Posterior cingulate gyrus (tissue), 11 donors: ENCODE results near the gene C19orf33.
"Not testable (repeated sequence)": the region's sequence is repeated elsewhere in the genome, so short reads cannot be mapped to it uniquely, and the experiment has no call there.

ENCODE experiments used
- DNase-seq, 10 donors: peaks; one replicate each; pipeline versions ENCODE4 v3.0.0 to v3.0.0-alpha.2; 2020 to 2021; ENCODE audit warnings: mixed read lengths in 3 of 10
- intact Hi-C: fragments of 100-400 bp; cut with DNase I; formaldehyde crosslinking; loops from one replicate; pipeline ENCODE4 v1.15.1; 2023

The C19orf33 gene

DNA sequence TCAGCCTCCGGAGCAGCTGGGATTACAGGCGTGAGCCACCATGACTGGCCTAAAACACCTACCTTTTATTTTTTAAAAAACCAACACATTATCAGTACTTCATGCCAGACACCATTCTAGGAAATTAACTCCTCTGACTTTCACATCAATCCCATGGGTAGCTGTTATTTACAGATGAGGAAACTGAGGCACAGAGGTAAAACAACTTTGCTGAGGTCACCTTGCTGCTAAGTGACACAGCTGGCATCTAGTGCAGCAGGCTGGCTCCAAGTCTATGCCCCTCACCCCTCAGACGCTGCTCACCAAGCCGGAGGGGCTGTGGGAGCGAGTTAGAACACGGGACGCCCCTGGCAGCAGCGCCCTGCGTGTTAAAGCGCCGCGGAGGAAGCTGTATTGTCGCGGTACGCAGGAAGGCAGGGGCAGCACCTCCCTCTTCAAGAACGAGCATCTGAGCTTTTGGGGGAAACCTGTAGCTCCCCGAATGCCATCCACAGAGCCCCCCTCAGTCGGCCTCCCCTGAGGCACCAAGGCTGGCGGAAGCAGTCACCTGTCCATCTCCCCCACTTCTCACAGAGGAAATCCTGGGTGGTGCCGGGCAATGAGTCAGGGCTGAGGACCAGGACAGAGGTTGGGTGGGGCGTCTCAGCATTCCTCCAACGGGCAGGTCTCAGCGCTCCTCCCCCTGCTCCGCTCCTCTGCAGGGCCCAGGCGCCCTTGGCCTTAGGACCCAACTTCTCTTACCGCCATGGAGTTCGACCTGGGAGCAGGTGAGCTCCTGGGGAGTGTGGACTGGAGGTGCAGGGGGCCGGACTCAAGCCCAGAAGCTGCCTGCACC lies at the start of gene C19orf33:
Gene C19orf33, plus strand, starts transcription at position 735 of the 835 bp plus-strand sequence. Its CDS starts 11 bp downstream, at position 746.
- intact Hi-C loops = no loop called here
- no peak for DNase-seq

- intact Hi-C loops = loop anchor here (1.0 kb wide), 1 partner anchor 11 kb away; no protein-coding TSS in a partner anchor
Observed at GRCh38 chr19:38255383-38256014, 48.6 kb upstream of the C19orf33 start.

GRCh38 chr19:38261942-38262341 lies 42.1 kb upstream of the C19orf33 start:
- DNase-seq = not testable (repeated sequence)
- intact Hi-C loops = loop anchor here (2.0 kb wide), 1 partner anchor 61 kb away; no protein-coding TSS in a partner anchor

More at GRCh38 chr19:38255383-38256014, 48.6 kb upstream of the C19orf33 start:
- DNase-seq = peak in 2 of 10 donors; percentile 50 to 88

DNA sequence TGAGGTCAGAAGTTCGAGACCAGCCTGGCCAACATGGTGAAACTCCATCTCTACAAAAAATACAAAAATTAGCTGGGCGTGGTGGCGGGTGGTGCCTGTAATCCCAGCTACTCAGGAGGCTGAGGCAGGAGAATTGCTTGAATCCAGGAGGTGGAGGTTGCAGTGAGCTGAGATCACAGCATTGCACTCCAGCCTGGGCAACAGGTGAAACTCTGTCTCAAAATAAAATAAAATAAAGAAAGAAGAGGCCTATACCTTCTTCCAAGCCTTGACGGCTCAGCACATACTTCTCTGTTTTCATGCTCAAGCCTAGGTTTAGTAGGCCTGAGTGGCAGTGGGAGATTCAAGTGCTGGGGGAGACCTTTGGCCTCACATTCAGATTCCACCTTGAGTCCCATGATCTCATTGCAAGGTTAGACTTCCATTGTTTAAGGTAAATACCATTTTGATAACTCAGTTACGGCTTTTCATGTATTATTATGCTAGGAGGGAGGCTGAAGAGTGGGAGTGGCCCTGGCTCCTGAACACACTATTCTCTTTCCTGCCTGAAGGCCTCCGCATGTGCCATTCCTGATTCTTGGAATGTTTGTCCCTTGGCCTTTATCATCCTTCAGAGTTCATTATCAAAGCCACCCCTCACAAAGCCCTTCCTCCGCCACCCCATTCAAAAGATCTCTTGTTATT lies 41.3 kb upstream of the C19orf33 start:
- no peak for DNase-seq
- intact Hi-C loops = no loop called here

- peak in 6 of 10 donors; percentile 48 to 95 (median 78) for DNase-seq
- intact Hi-C loops = no loop called here
Observed at GRCh38 chr19:38263689-38264485, 40.2 kb upstream of the C19orf33 start.

GRCh38 chr19:38264486-38265212 lies 39.4 kb upstream of the C19orf33 start, which contains the start of gene SPINT2:
SPINT2 (plus strand) TSS chr19:38264573; CDS start chr19:38264893, 320 bp downstream.
- intact Hi-C loops = no loop called here
- DNase-seq = peak in 2 of 10 donors; percentile 35 to 52

- intact Hi-C loops = no loop called here
- no peak for DNase-seq
Observed at GRCh38 chr19:38265213-38265861, 38.7 kb upstream of the C19orf33 start.

DNA sequence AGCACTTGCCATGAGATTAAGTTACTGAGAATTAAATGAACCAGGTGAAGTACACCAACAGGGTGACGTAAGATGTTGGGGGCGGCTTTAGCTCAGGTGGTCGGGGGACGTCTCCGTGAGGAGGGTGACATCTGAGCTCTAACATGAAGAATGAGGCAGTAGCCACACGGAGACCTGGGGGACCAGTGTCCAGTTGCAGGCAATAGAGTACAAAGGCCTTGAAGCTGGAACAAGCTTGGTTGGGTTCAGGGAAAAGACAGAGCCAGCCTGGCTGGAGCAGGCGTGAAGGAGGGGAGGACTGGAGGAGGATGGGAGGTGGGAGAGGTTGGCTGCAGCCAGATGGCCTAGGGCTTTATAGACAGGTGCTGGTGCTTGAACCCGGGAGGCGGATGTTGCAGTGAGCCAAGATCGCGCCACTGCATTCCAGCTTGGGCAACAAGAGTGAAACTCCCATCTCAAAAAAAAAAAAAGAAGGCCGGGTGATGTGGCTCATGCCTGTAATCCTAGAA lies 38.1 kb upstream of the C19orf33 start:
- intact Hi-C loops = no loop called here
- no peak for DNase-seq

DNA sequence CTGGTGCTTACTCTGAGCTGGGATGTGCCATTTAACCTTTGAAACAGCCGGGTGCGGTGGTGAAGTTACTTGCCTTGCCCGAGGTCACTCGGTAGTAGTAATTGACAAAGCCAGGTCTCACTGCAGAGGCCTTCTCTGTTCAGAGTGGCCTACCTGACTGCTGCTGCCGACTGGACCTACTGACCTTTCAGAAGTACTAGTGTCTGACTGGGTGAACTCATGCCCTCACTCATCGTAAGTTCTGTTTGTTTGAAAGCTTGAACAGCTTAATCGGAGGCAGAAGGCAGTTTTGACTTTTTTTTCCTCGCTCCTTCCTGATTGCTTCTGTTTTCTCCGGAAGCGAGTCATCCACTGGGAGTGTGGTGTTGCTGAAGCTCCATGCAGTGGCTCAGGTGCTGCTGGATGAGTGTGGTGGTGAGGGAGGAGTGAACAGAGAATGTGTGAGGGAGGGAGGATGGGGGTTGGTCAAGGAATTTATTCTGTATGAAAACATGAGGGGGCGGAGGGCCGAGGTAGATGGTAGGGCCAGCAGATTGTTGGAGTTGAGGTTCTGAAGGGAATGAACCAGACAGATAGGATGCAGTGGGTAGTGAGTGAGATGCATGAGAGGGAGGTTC lies 37.0 kb upstream of the C19orf33 start:
- no peak for DNase-seq
- intact Hi-C loops = no loop called here

DNA sequence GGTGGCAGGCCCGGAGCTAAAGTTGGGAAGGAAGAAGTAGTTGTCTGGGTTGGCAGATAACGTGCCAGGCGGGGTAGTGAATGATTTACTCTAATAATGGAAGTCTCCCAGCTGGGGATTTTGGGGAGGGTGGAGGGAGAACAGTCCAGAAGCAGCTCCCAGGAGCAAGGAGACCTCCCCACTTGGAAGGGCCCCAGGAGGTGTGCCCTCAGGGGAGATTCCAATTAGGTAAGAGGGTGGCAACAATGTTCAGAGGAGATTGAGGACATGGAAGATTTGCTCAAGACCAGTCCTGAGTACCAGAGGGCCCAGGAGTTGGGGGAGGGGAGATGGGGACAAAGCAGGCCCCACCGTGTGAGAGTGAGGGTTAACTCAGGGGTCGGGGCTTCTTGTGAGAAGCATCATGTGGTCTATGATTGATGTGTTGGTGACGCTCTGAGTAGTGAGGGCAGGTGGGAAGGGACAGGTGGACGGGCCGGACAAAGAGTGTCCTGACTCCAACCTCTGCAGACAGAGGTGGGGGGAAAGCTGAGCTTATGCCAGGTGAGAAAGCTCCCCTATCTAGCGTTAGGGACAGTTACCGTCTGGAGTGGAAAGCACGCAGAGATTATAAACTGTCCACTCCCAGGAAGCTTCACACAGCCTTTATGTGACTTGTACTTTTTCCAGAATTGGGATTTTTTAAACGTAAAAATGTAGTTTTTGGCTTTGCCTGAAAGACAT lies 36.1 kb upstream of the C19orf33 start:
- no peak for DNase-seq
- intact Hi-C loops = no loop called here

DNA sequence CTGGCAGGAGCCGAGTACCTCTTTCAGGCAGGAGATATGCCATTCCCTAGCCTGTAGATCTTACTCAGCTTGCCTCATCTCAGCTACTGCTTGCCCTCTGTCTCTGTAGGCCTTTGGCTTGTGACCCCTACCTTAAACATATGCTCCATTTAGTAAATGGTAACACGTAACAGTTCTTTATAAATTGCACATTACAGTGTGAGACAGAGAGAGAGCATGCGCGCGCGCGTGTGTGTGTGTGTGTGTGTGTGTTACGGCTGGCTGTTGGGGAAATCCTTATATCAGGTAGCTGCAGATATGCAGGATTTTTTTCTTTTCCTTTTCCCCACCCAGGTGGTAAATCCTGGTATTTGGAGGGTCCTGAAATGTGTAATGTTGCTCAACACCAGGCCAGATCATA lies 35.5 kb upstream of the C19orf33 start:
- intact Hi-C loops = no loop called here
- no peak for DNase-seq

DNA sequence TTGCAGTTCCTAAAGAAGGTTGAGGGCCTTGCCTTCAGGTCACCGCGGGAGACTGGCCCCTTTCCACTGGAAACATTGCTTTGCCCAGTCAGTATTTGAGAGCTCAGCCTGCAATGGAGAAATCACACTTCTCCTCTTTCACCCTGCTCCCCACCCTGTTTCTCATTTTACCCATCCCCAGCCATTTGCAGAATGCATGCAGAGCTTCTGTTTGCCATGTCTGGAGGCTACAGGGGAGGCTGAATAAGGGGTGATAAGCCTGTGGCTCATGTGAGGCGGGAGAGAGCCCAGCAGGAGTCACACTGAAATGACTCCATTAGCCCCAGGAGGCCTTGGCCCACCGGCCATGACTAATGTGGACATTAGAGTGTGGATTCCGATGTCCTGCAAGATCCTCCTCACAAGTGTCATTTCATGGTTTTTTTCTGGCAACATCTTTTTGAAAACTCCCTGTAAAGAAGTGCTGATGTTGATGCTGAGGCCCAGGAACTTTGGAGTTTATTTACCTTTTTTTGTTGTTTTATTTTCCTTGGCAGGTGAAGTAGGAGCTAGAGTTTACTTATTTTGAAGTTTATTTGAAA lies 33.4 kb upstream of the C19orf33 start:
- intact Hi-C loops = no loop called here
- no peak for DNase-seq

GRCh38 chr19:38273499-38273898 lies 30.6 kb upstream of the C19orf33 start:
- no peak for DNase-seq
- intact Hi-C loops = no loop called here

DNA sequence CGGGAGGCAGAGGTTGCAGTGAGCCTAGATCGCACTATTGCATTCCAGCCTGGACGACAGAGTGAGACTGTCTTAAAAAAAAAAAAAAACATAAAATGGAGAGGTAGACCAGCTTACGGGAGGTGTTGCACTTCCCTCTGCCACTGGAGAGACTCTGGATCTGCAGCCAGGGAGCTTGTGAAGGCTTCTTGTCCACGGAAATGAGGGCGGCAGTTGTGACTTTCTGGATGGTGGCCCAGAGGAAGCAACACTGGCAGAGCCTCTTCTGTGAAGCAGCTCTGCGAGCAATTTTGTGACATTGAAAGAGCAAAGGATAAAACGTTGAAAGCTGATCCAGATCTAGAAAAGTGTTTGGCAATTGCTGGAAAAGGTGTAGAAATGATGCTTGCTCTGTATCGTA lies 29.3 kb upstream of the C19orf33 start:
- intact Hi-C loops = no loop called here
- peak; percentile 64 to 96 (median 73) for DNase-seq

GRCh38 chr19:38276942-38277517 lies 27.0 kb upstream of the C19orf33 start:
- intact Hi-C loops = no loop called here
- no peak for DNase-seq

DNA sequence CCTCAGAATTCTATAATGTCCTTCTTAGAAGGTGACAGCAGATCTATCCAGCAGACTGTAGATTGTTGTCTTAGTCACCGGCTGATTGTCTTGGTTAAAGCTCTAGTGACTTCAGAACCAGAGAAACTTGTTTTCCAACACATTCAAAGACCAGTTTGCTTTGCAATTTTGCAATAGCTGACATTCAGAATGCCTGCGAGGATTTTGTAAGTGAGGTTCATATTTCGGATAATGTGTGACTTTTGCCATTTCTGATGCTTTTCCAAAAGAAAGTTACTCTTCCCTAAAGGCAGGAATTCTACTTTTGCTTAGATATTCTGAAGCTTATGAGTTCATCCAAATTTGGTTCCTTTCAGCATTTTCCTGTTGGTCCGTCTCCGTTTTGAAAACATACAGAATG lies 26.5 kb upstream of the C19orf33 start:
- no peak for DNase-seq
- intact Hi-C loops = no loop called here
